Activated CD4-positive, alpha-beta T cell treated with anti-CD3 and anti-CD28 coated beads, Interleukin-2, amount 50 U/mL, for 24 hours (primary cell): ENCODE data around the gene KCNS3.
"Not testable (repeated sequence)": the region's sequence is repeated elsewhere in the genome, so short reads cannot be mapped to it uniquely, and the experiment has no call there.

Experiments used
- DNase-seq, 2 donors: peaks; one replicate each; pipeline ENCODE4 v3.0.0-alpha.2; 2020; ENCODE audit warnings: low read depth in 1 of 2, low spot score in 1 of 2

Gene KCNS3

GRCh38 chr2:17940091-17940630, 61.7 kb downstream of the KCNS3 start:
- no peak for DNase-seq

- no peak for DNase-seq
These were observed 65.0 kb downstream of the KCNS3 start for GRCh38 chr2:17943444-17943843.

- DNase-seq = no peak
These were observed 68.6 kb downstream of the KCNS3 start for GRCh38 chr2:17947113-17947512.

DNA sequence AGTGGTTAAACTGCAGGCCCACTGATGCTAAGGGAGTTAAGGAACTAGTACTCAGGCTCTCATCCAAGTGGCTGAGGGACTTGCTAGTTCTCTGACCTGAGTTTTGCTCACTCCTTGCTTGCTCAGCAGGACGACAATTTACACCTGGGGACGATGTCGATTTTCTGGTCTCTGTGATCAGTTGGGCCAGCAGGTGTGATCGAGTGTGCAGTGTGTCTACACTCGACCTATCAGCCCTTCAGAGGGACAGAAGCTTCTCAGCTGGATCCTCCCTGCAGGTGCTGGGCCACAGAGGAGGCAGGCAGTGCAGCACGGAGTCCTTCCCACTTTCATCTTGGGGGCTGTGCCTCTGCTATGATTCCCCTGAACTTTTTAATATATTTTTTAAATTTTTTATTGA, 71.5 kb downstream of the KCNS3 start:
- no peak for DNase-seq

- DNase-seq = no peak
These were observed 73.1 kb downstream of the KCNS3 start for GRCh38 chr2:17951563-17951962.

GRCh38 chr2:17958466-17959092, 80.1 kb downstream of the KCNS3 start:
- no peak for DNase-seq

- no peak for DNase-seq
These were observed 80.9 kb downstream of the KCNS3 start for GRCh38 chr2:17959356-17959755.

DNA sequence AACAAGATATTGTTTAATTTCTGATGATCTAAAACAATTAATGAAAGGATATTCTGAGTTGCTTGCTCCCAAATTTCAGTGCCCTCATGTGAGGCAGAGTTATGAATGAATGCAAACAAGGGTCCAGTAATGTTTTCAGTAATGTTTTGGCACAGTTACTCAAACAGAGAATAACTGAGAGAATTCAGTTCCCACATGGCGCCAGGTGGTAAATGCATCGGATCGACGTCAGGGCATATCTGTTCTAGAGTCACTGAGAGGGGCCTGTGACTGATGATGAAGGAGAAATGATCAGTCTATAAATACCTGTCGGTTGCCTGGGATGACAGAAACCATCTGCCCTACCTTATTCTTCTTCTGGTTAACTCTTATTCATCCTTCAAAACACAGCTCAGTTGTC, 81.4 kb downstream of the KCNS3 start:
- DNase-seq = no peak

- no peak for DNase-seq
These were observed 82.5 kb downstream of the KCNS3 start for GRCh38 chr2:17960925-17961324.

DNA sequence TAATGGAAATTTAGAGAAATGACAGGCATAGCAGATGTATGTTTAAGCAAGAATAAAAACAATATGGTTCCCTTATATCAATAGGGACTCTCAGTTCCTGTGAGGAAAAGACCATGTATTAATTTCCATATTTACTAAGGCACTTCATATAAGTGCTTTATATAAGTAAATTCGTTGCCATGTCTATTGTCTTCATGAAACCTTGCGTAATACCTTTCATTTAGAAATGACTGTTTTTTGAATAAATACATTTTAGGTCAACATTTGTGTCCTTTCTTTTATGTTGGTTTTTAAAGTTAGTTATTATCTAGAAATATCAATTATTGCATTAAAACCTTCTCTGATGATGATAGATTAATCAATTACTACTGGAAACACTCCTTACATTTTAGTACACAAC, 83.3 kb downstream of the KCNS3 start:
- DNase-seq = no peak

GRCh38 chr2:17962876-17963275, 84.4 kb downstream of the KCNS3 start:
- no peak for DNase-seq

- DNase-seq = not testable (repeated sequence)
These were observed 85.1 kb downstream of the KCNS3 start for GRCh38 chr2:17963571-17963970.

GRCh38 chr2:17965196-17965595, 86.7 kb downstream of the KCNS3 start:
- DNase-seq = no peak

- no peak for DNase-seq
These were observed 88.3 kb downstream of the KCNS3 start for GRCh38 chr2:17966798-17967197.

- DNase-seq = no peak
These were observed 91.2 kb downstream of the KCNS3 start for GRCh38 chr2:17969661-17970060.

GRCh38 chr2:17971531-17972125, 93.2 kb downstream of the KCNS3 start:
- no peak for DNase-seq

DNA sequence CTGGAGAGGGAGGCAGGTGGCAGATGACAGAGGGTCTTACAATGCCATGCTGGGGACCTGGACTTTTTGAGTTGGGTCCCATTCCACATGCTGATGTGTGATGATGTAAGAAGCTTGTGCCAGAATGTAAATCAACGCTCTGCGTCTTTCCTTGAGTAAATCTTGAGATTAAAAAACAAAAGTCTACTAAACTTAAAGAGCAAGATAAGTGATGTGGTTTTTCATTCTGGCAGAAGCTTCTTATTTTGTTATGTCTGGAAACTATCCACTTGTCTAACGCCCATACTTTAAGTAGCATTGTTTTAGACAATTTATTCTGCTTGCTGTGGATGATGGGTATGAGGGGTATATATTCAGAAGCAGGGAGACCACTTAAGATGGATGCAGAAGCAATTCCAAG, 94.5 kb downstream of the KCNS3 start:
- no peak for DNase-seq

DNA sequence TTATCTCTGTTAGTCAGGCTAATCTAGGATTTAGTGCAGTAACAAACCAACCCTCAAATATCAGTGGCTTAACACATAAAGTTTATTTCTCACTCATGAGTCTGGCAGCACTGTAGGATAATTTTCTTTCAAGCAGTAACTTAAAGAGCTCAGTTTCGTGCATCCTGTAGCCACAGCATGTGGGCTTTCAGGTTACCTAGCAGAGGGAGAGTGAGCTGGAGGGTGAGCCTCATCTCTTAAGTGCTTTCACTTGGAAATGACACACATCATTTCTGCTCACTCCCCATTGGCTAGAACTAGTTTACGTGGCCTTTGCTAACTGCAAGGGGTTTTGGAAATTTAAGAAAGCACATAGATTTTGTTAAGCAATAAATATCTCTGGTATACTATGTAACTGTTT, 96.9 kb downstream of the KCNS3 start:
- DNase-seq = no peak

- no peak for DNase-seq
These were observed 98.6 kb downstream of the KCNS3 start for GRCh38 chr2:17976871-17977746.

- no peak for DNase-seq
These were observed 101.2 kb downstream of the KCNS3 start for GRCh38 chr2:17979707-17980106.

GRCh38 chr2:17981936-17982335, 103.5 kb downstream of the KCNS3 start:
- no peak for DNase-seq
